Smooth muscle cell (in vitro differentiated cells): ENCODE results near the gene TOR3A. TPM values are rescaled to one million over a fixed set of nuclear protein-coding genes. Genes with fewer than 3 reads are reported as not detected.

Experiments used
- DNase-seq: peaks from one replicate; lab custom pipeline; 2025; ENCODE audit not compliant: unreplicated experiment; lab: John Stamatoyannopoulos, UW
- H2AFZ ChIP-seq: fragments of 200-600 bp; sonication (generic); 2 replicates; pipeline ENCODE4 v1.6.0; 2016; ENCODE audit warnings: antibody characterized with exemption, low read depth, mild to moderate bottlenecking
- H3F3A ChIP-seq: fragments of 200-600 bp; sonication (generic); 2 replicates; pipeline ENCODE4 v1.6.0; 2017; ENCODE audit warnings: antibody characterized with exemption, low read depth
- H3K27ac ChIP-seq: fragments of 200-600 bp; sonication (generic); 2 replicates; pipeline ENCODE4 v1.5.1; 2016; ENCODE audit warnings: low read depth, mild to moderate bottlenecking
- H3K27me3 ChIP-seq: fragments of 200-600 bp; sonication (generic); 2 replicates; pipeline ENCODE4 v1.6.1; 2016; ENCODE audit warnings: low read depth, mild to moderate bottlenecking
- H3K36me3 ChIP-seq: fragments of 200-600 bp; sonication (generic); 2 replicates; pipeline ENCODE4 v1.5.1; 2016; ENCODE audit warnings: low read depth
- H3K4me1 ChIP-seq: fragments of 200-600 bp; sonication (generic); 2 replicates; pipeline ENCODE4 v1.5.1; 2016; ENCODE audit warnings: low read depth
- H3K4me2 ChIP-seq: fragments of 200-600 bp; sonication (generic); 2 replicates; pipeline ENCODE4 v1.6.0; 2016; ENCODE audit warnings: mild to moderate bottlenecking
- H3K4me3 ChIP-seq: fragments of 200-600 bp; sonication (generic); 2 replicates; pipeline ENCODE4 v1.5.1; 2016; ENCODE audit warnings: mild to moderate bottlenecking
- H3K79me2 ChIP-seq: fragments of 200-600 bp; sonication (generic); 2 replicates; pipeline ENCODE4 v1.6.0; 2016; ENCODE audit warnings: low read depth, mild to moderate bottlenecking
- H3K9ac ChIP-seq: fragments of 200-600 bp; sonication (generic); 2 replicates; pipeline ENCODE4 v1.6.0; 2016; ENCODE audit warnings: low read depth
- H3K9me3 ChIP-seq: fragments of 200-600 bp; sonication (generic); replicated peaks from 2 replicates; pipeline ENCODE4 v1.5.1; 2016; ENCODE audit warnings: low read depth
- H4K20me1 ChIP-seq: fragments of 200-600 bp; sonication (generic); 2 replicates; pipeline ENCODE4 v1.6.0; 2016; ENCODE audit warnings: low read depth
- CTCF ChIP-seq: fragments of 200-600 bp; sonication (generic); IDR thresholded peaks from 2 replicates; pipeline ENCODE4 v1.5.1; 2017; ENCODE audit warnings: borderline replicate concordance, mild to moderate bottlenecking, antibody characterized with exemption; ENCODE audit not compliant: insufficient read depth, poor library complexity, severe bottlenecking
- WGBS: methylation state at CpG from one replicate; pipeline ENCODE4 v1.1.7; 2016; ENCODE audit warnings: low lambda C conversion rate; 5-methylcytosine and 5-hydroxymethylcytosine counted together
- polyA plus RNA-seq: library from polyadenylated mRNA; unstranded; fragments of >200 nt; fragmentation: Nextera tagmentation; extraction: Ambion mirVana; gene quantifications from 2 replicates; pipeline ENCODE4 v1.2.1, GENCODE V29; 2016
- total RNA-seq: library from RNA; depleted of rRNA; stranded (reverse); fragments of >200 nt; gene quantifications from 2 replicates; pipeline ENCODE4 v1.2.3, GENCODE V29; 2014

TOR3A gene
- total and polyA plus RNA-seq, 2 experiments from 2014 or later = 13.0 to 16.6 TPM

DNA sequence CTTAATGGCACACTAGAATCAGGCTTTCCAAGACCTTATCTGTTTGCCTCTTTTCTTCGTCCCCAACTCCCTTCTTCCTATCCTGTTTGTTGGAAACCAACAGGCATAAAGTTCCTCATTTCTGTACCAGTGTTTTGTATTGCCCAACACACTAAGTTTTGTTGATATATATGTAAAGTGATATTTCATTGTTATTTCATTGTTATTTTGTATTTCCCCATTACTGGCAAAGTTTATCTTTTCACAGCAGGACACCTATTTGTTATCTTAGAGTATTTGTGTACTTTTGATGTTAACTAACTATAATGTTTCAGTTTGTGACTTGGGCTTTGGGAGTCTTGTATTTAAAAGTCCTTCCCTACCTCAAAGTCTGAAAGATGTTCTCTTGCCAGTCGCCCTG lies 29.1 kb upstream of the TOR3A start:
- Histone ChIP-seq H3K27ac (no peak overlapping the region), H3K4me2 (no peak overlapping the region), H3K4me1 (no peaks in the 10 kb centered on the region), H3K9me3 (no peaks in the 10 kb centered on the region), H3K4me3 (no peak overlapping the region), H3K36me3 (no peaks in the 10 kb centered on the region), H3K79me2 (no peaks in the 10 kb centered on the region), H4K20me1 (no peaks in the 10 kb centered on the region), H3F3A (no peaks in the 10 kb centered on the region), H3K9ac (no peak overlapping the region), H2AFZ (no peak overlapping the region), H3K27me3 (no peaks in the 10 kb centered on the region)
- 85% methylated on average over 2 of the region's 2 CpGs for WGBS
- TF ChIP-seq CTCF = no peak
- no peak for DNase-seq

GRCh38 chr1:179053486-179053885 lies 28.4 kb upstream of the TOR3A start:
- 96% methylated on average over 2 of the region's 2 CpGs for WGBS
- H3K9ac ChIP-seq = no peak overlapping the region
- no peaks in the 10 kb centered on the region for H3K9me3 ChIP-seq
- no peak overlapping the region for H3K4me3 ChIP-seq
- no peak overlapping the region for H3K4me2 ChIP-seq
- no peak for TF ChIP-seq CTCF
- H4K20me1 ChIP-seq = no peaks in the 10 kb centered on the region
- no peaks in the 10 kb centered on the region for H3K36me3 ChIP-seq
- H3K27me3 ChIP-seq = no peaks in the 10 kb centered on the region
- no peaks in the 10 kb centered on the region for H3K4me1 ChIP-seq
- H3K27ac ChIP-seq = no peak overlapping the region
- no peak overlapping the region for H2AFZ ChIP-seq
- DNase-seq = no peak
- H3K79me2 ChIP-seq = no peaks in the 10 kb centered on the region
- no peaks in the 10 kb centered on the region for H3F3A ChIP-seq

DNA sequence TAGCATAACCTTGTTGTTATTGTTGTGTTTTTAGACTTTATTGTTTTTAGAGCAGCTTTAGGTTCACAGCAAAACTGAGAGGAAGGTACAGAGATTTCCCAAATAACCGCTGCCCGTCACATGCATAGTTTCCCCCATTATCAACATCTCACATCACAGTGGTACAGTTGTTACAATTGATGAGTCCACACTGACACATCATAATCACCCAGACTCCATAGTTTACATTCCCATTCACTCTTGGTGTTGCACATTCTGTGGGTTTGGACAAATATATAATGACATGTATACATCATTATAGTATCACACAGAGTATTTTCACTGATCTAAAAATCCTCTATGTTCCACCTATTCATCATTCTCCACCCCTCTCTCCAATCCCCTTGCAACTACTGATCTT lies 25.9 kb upstream of the TOR3A start:
- Histone ChIP-seq H3K9ac (no peak overlapping the region), H3K36me3 (no peaks in the 10 kb centered on the region), H3K4me1 (no peaks in the 10 kb centered on the region), H3F3A (no peaks in the 10 kb centered on the region), H4K20me1 (no peaks in the 10 kb centered on the region), H3K79me2 (no peaks in the 10 kb centered on the region), H3K27me3 (no peaks in the 10 kb centered on the region), H3K4me3 (no peak overlapping the region), H3K9me3 (no peaks in the 10 kb centered on the region), H3K27ac (no peak overlapping the region), H2AFZ (no peak overlapping the region), H3K4me2 (no peak overlapping the region)
- 100% methylated on average over 2 of the region's 2 CpGs for WGBS
- no peak for DNase-seq
- TF ChIP-seq CTCF = no peak
